Keratinocyte (primary cell): ENCODE measurements around the gene SLC25A10. TPM values are rescaled to one million over a fixed set of nuclear protein-coding genes. Genes with fewer than 3 reads are reported as not detected.

ENCODE experiments used
- DNase-seq: peaks from one replicate; pipeline ENCODE4 v3.0.0-alpha.2; 2011; ENCODE audit warnings: low read depth, missing footprints, low spot score
- FAIRE-seq: peaks from 2 replicates; lab custom pipeline; 2011; peaks lifted over from hg19 to GRCh38; lab: Jason Lieb, UNC
- H2AFZ ChIP-seq: 2 replicates; pipeline ENCODE4 v1.6.0; 2012; ENCODE audit warnings: low read length, control low read depth, inconsistent platforms; ENCODE audit not compliant: control insufficient read depth
- H3K27ac ChIP-seq: 2 replicates; pipeline ENCODE4 v1.5.1; 2011; ENCODE audit warnings: low read length; ENCODE audit not compliant: control insufficient read depth, insufficient read depth
- H3K27me3 ChIP-seq: 3 replicates; pipeline ENCODE4 v1.6.0; 2011; ENCODE audit warnings: low read length; ENCODE audit not compliant: control insufficient read depth, insufficient read depth; ENCODE audit errors: extremely low read depth
- H3K36me3 ChIP-seq, 2 experiments: 2 replicates in 1 of 2; 3 replicates in 1 of 2; pipeline ENCODE4 v1.5.1; 2011; ENCODE audit warnings: low read length in 2 of 2, mild to moderate bottlenecking in 1 of 2; ENCODE audit not compliant: control insufficient read depth in 2 of 2, insufficient read depth in 2 of 2; ENCODE audit errors: extremely low read depth in 1 of 2
- H3K4me1 ChIP-seq: 3 replicates; pipeline ENCODE4 v1.5.1; 2011; ENCODE audit warnings: low read length; ENCODE audit not compliant: control insufficient read depth, insufficient read depth; ENCODE audit errors: extremely low read depth
- H3K4me2 ChIP-seq: 3 replicates; pipeline ENCODE4 v1.6.0; 2011; ENCODE audit warnings: low read depth, low read length; ENCODE audit not compliant: control insufficient read depth, insufficient read depth; ENCODE audit errors: extremely low read depth
- H3K4me3 ChIP-seq, 3 experiments: fragments of 200-600 bp in 1 of 3; sonication (generic) in 1 of 3; 2 replicates in 2 of 3; 3 replicates in 1 of 3; pipeline ENCODE4 v1.5.1; 2011 to 2016; ENCODE audit warnings: low read length in 3 of 3, mild to moderate bottlenecking in 3 of 3, control low read depth in 2 of 3, inconsistent platforms in 1 of 3, low read depth in 1 of 3, mixed read lengths in 1 of 3, mixed run types in 1 of 3, moderate library complexity in 1 of 3; ENCODE audit not compliant: control insufficient read depth in 2 of 3, insufficient read depth in 2 of 3; ENCODE audit errors: extremely low read depth in 1 of 3
- H3K79me2 ChIP-seq: 2 replicates; pipeline ENCODE4 v1.6.0; 2012; ENCODE audit warnings: low read length; ENCODE audit not compliant: control insufficient read depth, insufficient read depth
- H3K9ac ChIP-seq: 3 replicates; pipeline ENCODE4 v1.6.0; 2011; ENCODE audit warnings: low read length; ENCODE audit not compliant: control insufficient read depth, insufficient read depth; ENCODE audit errors: extremely low read depth
- H3K9me1 ChIP-seq: 3 replicates; pipeline ENCODE4 v1.6.0; 2011; ENCODE audit warnings: low read length; ENCODE audit not compliant: control insufficient read depth, insufficient read depth; ENCODE audit errors: extremely low read depth
- H3K9me3 ChIP-seq: 2 replicates; pipeline ENCODE4 v1.5.1; 2012; ENCODE audit warnings: low read depth, low read length; ENCODE audit not compliant: control insufficient read depth
- H4K20me1 ChIP-seq: 3 replicates; pipeline ENCODE4 v1.6.0; 2011; ENCODE audit warnings: low read length; ENCODE audit not compliant: control insufficient read depth, insufficient read depth; ENCODE audit errors: extremely low read depth
- CTCF ChIP-seq, 3 experiments: IDR thresholded peaks in 1 of 3; conservative IDR thresholded peaks in 1 of 3; optimal IDR thresholded peaks in 1 of 3; 2 replicates in 2 of 3; 3 replicates in 1 of 3; pipeline versions ENCODE3 to v1.5.1; 2011; ENCODE audit warnings: low read length in 3 of 3, mild to moderate bottlenecking in 3 of 3, moderate library complexity in 2 of 3, control low read depth in 1 of 3, inconsistent platforms in 1 of 3; ENCODE audit not compliant: insufficient read depth in 2 of 3; ENCODE audit errors: extremely low read depth in 1 of 3
- EZH2 ChIP-seq: IDR thresholded peaks from one replicate; pipeline ENCODE4 v1.6.1; 2012; ENCODE audit warnings: inconsistent platforms, mild to moderate bottlenecking, low read length, moderate library complexity
- dilution Hi-C: fragments of 300-500 bp; cut with MboI; formaldehyde crosslinking; loops from one replicate; pipeline ENCODE4 v1.7.0; 2020; ENCODE audit warnings: low sequenced_read_pairs; ENCODE audit not compliant: extremely low pct_ligation_motif_present
- polyA plus RNA-seq, 5 experiments: library from polyadenylated mRNA; depleted of rRNA in 3 of 5; stranded (reverse) in 3 of 5; stranded (forward) in 1 of 5; unstranded in 1 of 5; fragments of >200 nt; gene quantifications; 1 replicate in 1 of 5; 2 replicates in 3 of 5; 3 replicates in 1 of 5; pipeline versions ENCODE4 v1.2.1 to v1.2.3, GENCODE V29; 2011 to 2012; ENCODE audit warnings: missing spikeins in 2 of 5, low read depth in 1 of 5, low replicate concordance in 1 of 5

Gene SLC25A10
- polyA plus RNA-seq, 1 donor (not counting 4 experiments of a cell fraction or from before 2014, with no cell fraction given): 12.7 TPM

- Histone ChIP-seq H4K20me1 (peaks cover 12% of the 10 kb centered on the region), H3K4me1 (peaks cover 9% of the 10 kb centered on the region), H3K9ac (no peak overlapping the region), H2AFZ (no peak overlapping the region), H3K9me1 (no peaks in the 10 kb centered on the region), H3K79me2 (peaks cover 72% of the 10 kb centered on the region), H3K27me3 (no peaks in the 10 kb centered on the region), H3K4me2 (no peak overlapping the region), H3K9me3 (no peaks in the 10 kb centered on the region), H3K4me3 (no peak overlapping the region), H3K27ac (no peak overlapping the region), H3K36me3 (peaks cover 61 to 78% of the 10 kb centered on the region in 2 experiments)
- no peak for FAIRE-seq
- TF ChIP-seq EZH2: no peak
- TF ChIP-seq CTCF (optimal IDR thresholded peaks at IDR 0.05 in 1 of 3, IDR thresholded peaks at IDR 0.05 in 1 of 3, conservative IDR thresholded peaks at IDR 0.05 in 1 of 3; ENCODE audit: extremely low read depth in 1 of 3, insufficient read depth in 2 of 3, low read length in 3 of 3): no peak
- dilution Hi-C loops: no loop called here
- no peak for DNase-seq
These were observed 20.5 kb upstream of the SLC25A10 start for GRCh38 chr17:81691608-81692007.

GRCh38 chr17:81693509-81694210 lies 18.4 kb upstream of the SLC25A10 start:
- Histone ChIP-seq H3K4me3 (no peak overlapping the region), H3K4me2 (no peak overlapping the region), H3K79me2 (peaks cover 69% of the 10 kb centered on the region), H3K4me1 (peaks cover 4% of the 10 kb centered on the region), H3K9me3 (no peaks in the 10 kb centered on the region), H4K20me1 (peaks cover 7% of the 10 kb centered on the region), H3K27ac (no peak overlapping the region), H3K9ac (no peak overlapping the region), H2AFZ (no peak overlapping the region), H3K9me1 (no peaks in the 10 kb centered on the region), H3K36me3 (peaks cover 62 to 78% of the 10 kb centered on the region in 2 experiments), H3K27me3 (no peaks in the 10 kb centered on the region)
- dilution Hi-C loops: no loop called here
- TF ChIP-seq EZH2 (no peak), CTCF (optimal IDR thresholded peaks at IDR 0.05 in 1 of 3, IDR thresholded peaks at IDR 0.05 in 1 of 3, conservative IDR thresholded peaks at IDR 0.05 in 1 of 3; ENCODE audit: extremely low read depth in 1 of 3, insufficient read depth in 2 of 3, low read length in 3 of 3) (peak in 1 of 3 experiments; percentile 27)
- FAIRE-seq (no peak), DNase-seq (no peak)
